Transverse colon (tissue), 4 donors: Measurements from ENCODE around the gene DBNL.

Source experiments
- CTCF ChIP-seq, 5 experiments: fragments of 200-600 bp in 3 of 5; fragments of 450-650 bp in 2 of 5; sonication (generic) in 3 of 5; IDR thresholded peaks; 1 replicate in 2 of 5; 2 replicates in 3 of 5; pipeline ENCODE4 v1.5.1; 2016 to 2017; ENCODE audit warnings: antibody characterized with exemption in 5 of 5, inconsistent platforms in 3 of 5, mild to moderate bottlenecking in 2 of 5, moderate library complexity in 1 of 5
- EP300 ChIP-seq: sonication (generic); formaldehyde crosslinking; IDR thresholded peaks from one replicate; pipeline ENCODE4 v1.6.1; 2017; ENCODE audit warnings: antibody characterized with exemption, low read depth
- POLR2A ChIP-seq: fragments of 450-650 bp; IDR thresholded peaks from one replicate; pipeline ENCODE4 v1.6.1; 2016; ENCODE audit warnings: antibody characterized with exemption, mild to moderate bottlenecking, moderate library complexity
- POLR2AphosphoS5 ChIP-seq, 3 donors: sonication (generic); formaldehyde crosslinking; IDR thresholded peaks; one replicate each; pipeline ENCODE4 v1.6.1; 2016; ENCODE audit warnings: antibody characterized with exemption in 3 of 3

- TF ChIP-seq POLR2A = no peak
- no peak for TF ChIP-seq CTCF (IDR thresholded peaks at IDR 0.05)
- no peak for TF ChIP-seq POLR2AphosphoS5 (IDR thresholded peaks at IDR 0.05)
- no peak for TF ChIP-seq EP300
Observed at GRCh38 chr7:44101303-44101965, 56.9 kb downstream of the DBNL start.
